Ramos (cell line): ENCODE data around the gene DNMT3A.

Experiments used
- in situ Hi-C: fragments of 300-500 bp; cut with MboI; formaldehyde crosslinking; loops from one replicate; pipeline ENCODE4 v1.14.3; 2022; ENCODE audit warnings: low sequenced_read_pairs; ENCODE audit not compliant: unreplicated experiment

DNMT3A gene

DNA sequence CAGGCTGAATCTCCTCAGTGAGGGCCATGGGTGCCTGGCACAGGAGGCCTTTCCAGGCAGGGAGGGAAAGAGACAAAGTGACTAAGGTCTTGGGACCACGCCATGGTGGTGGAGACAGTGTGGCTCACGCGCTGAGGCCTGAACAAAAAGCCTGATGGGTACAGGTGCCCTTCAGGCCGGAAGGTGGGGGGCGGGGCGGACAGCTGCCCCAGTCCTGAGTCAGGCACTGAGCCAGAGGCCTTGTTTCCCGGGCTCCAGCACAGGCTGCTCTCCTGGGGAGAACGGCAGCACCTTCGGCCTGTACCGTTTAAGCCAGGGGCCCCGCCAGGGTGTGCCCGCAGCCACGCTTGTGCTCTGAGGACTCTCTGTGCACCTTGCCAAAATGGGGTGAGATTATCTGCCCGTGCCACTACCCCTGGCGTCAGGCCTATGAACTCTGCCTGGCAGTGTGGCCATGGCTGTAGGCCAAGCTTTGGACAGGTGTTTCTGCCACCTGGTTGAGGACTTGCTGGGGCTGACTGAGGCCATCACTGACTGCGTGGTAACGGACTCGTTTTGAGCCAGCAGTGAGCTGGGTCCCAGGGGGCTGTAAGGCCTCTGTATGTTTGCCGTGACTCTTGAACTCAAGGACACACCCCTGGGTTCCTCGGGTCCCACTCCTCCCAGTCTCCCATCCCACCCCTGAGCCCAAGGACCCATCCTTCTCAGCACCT lies 31.7 kb upstream of the DNMT3A start:
- in situ Hi-C loops: loop anchor here (25.0 kb wide), 1 partner anchor 139 kb away; no protein-coding TSS in a partner anchor

DNA sequence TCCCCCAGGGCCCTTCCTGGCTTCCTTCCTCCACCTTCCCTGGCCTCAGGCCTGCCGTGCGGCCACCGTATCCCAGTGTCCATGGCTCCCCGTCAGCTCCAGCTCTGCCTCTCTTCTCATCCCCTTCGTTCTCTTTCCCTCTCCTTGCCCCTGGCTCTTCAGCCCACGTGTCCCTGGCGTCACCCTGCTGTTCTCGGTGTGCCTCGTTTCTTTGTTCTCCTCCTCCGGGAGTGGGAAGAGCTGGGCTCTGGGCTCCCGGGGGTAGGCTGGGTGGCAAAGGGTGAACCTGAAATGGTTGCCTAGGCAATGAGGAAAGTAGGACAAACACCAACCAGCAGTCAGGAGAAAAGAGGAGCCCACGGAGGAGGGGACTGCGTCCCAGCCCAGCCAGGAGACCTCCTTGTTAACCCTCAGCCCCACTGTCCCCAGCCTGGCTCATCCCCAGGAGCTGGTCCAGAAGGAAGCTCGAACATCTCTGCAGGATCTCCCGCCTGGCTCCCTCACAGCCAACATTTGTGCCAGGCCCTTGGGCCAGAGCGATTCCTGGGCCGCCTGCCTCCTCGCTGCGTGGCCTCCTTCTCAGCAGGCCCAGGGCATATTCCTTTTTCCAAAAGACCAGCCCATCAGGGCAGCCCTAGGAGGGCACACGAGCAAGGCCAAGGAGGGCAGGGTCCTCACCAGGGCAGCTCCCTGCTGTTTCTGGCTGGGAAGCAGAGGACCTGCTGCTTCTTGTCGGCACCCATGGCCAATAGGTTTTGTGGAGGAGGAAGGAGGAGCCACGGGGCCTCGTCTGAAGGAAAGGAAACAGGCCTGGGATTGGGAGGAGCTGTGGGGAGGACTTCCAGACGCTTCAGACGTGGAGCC lies 30.9 kb upstream of the DNMT3A start:
- in situ Hi-C loops: loop anchor here (25.0 kb wide), 1 partner anchor 140 kb away; no protein-coding TSS in a partner anchor

DNA sequence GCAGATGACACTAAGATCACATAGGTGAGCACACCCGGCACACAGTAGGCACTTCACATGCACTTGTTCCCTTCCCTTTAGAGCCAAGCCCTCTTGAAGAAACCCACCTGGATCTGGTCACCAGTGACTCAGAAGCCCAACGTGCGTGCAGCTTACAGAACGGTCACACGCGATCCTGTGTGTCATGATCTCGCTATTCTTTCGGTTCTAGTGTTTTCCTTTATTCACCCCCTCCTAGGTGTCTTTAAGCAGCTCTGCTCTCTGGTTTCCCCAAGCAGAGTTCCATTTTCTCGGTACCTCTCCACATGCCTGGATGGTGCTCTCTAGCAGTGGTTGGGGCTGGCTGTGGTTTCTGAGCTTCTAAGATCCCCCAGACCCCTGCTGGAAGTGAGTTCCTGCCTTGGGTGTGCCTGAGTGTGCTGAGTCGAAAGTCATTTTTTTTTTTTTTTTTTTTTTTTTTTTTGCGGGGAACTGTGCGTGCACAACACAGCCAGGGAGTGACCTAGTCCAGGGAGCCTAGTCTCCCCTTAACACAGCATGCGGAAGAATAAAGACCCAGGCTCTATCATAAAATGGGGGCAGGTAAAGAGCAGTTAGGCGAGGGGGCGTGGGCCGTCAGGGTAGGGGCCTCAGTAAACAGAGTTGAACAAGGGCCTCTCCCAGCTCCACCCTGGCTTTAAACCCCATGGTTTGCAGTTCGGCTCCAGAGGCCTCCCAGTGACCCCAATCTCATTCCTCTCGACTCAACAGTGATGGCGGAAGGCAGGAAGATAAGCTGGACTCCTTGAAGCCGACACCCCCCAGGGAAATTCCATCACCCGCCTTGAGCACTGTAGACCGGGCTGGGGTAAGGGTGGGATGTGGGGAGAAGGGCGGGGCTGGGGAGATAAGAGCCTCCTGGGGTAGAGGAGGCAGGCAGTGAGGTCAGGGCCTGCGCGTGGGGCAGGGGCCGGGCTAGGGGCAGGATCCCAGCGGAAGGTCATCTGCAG lies 29.8 kb upstream of the DNMT3A start:
- in situ Hi-C loops: loop anchor here (25.0 kb wide), 1 partner anchor 141 kb away; no protein-coding TSS in a partner anchor

DNA sequence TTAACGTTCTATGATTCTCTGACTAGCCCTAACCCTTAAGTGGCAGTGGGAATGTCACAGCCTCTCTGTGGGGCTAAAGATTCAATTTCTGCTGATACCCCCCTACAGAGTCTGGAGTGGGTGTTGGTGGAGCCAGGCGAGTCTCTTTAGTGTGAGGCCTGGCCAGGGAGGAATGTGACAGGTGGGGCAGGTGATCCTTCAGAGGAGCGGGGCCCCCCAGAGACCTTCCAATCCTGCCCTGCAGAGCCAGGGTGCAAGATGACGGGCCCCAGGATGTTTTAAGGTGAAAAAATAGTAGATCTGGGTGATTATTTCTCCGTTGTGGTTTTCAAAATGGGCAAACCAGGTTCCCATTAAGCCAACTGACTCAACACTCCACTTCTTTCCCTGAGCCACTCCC lies 28.2 kb upstream of the DNMT3A start:
- in situ Hi-C loops: loop anchor here (25.0 kb wide), 1 partner anchor 142 kb away; no protein-coding TSS in a partner anchor

DNA sequence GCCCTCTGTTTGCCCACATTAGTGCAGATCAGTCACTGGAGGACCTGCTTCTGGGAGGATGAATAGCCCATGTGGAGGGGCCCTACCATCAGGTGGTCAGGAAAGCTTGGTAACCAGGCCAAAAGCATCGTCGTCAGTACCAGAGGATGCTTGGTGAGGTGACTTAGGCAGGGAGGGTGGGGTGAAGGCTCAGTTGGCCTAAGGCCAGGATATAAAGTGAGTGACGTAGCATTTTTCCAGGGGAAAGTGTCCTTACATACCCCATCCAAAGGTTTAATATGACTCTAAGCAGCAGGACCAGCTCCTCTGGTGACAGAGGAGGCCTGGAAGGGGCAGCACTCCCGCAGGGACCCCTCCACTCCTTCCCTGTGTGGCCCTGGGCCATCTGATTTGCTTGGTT lies 27.7 kb upstream of the DNMT3A start:
- in situ Hi-C loops: loop anchor here (25.0 kb wide), 1 partner anchor 143 kb away; no protein-coding TSS in a partner anchor

DNA sequence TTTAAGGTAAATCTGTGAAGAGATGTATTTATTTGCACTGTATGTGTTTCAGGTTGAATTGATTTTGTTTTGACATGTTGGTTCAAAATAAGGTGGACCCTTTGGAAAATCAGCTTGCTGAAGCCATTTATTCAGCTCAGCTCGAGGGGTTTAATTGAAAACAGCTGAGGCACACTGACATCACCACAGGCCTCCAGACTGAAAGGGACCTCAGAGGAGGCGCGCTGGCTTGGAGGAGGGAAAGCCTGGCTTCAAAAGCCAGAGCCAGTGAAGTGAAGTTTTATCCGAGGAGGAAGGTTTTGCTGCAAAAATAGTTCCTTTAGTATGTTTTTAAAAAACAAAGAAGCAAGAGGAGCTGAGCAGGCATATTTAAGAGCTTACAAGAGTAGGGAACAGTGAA lies 26.9 kb upstream of the DNMT3A start:
- in situ Hi-C loops: loop anchor here (25.0 kb wide), 1 partner anchor 144 kb away; no protein-coding TSS in a partner anchor

DNA sequence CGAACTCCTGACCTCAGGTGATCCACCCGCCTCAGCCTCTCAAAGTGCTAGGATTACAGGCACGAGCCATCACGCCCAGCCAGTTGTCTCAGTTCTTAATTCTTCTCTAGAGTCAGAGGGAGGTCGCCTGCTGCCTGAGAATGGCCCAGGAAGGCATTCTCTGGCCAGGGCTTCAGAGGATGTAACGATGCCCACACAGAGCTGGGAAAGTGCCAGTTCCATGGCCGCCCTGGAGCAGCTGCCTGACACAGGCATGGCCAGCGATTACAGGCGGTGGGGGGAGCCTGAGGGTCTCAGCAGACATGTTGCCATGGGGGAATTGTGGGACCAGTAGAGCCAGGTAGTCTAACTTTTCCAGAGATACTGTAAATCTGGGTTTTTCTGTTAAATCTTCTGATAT lies 25.6 kb upstream of the DNMT3A start:
- in situ Hi-C loops: loop anchor here (25.0 kb wide), 1 partner anchor 145 kb away; no protein-coding TSS in a partner anchor

DNA sequence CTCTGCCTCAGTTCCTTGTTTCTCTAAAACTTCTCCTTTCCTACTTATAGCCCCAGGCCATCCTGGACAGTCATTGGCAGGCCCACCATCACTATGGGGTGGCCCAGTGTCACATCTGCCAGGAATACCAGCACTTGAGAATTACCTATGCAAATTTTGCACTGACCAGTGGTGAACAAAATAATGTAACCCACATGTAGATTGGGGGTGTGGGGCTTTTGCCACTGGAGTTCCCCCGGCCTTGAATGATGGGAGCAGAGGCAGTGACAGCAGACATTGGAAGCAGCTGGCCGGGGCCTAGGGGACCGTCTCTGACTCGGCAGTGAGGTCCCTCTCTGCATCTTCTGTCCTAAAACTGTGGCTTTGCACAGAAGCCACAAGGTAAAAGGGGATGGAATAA lies 24.9 kb upstream of the DNMT3A start:
- in situ Hi-C loops: loop anchor here (25.0 kb wide), 1 partner anchor 146 kb away; no protein-coding TSS in a partner anchor

DNA sequence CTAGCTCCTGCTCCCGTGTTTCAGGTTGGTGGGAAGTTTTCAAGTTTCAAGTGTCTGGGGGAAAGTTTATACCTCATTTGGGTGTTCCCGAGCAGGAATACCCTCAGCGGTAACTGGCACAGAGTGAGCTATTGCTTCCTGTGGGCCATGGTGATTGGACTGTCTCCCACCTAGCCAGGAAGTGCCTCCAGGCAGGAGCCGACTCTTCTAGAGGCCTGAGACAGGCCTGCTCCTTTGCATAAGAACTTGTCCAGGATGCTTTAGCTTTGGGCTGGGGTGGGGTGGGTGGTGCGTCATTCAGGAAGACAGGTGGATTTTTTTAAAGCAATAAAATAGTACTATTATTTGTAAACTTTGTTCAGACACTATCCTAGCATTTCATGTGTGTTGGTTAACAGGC lies 23.5 kb upstream of the DNMT3A start:
- in situ Hi-C loops: loop anchor here (25.0 kb wide), 1 partner anchor 147 kb away; no protein-coding TSS in a partner anchor

DNA sequence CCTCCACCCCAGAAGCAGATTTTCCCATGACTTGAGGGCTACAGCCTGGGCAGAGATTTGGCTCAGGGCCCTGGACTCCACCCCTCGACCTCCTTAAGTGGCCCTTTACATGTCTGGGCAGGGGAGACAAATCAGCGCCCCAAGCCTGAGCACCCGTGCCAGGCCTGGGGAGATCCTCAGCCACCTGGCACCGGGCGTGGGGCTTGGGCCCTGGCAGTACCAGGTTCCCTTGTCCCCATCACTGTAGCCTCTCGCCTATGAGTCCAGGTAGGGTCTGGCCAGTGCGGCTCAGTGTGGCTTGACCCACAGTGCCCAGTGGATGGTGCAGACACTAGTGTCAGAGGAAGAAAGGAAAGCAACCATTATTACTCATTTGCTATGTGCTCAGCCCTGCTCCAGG lies 22.0 kb upstream of the DNMT3A start:
- in situ Hi-C loops: loop anchor here (25.0 kb wide), 1 partner anchor 149 kb away; no protein-coding TSS in a partner anchor

DNA sequence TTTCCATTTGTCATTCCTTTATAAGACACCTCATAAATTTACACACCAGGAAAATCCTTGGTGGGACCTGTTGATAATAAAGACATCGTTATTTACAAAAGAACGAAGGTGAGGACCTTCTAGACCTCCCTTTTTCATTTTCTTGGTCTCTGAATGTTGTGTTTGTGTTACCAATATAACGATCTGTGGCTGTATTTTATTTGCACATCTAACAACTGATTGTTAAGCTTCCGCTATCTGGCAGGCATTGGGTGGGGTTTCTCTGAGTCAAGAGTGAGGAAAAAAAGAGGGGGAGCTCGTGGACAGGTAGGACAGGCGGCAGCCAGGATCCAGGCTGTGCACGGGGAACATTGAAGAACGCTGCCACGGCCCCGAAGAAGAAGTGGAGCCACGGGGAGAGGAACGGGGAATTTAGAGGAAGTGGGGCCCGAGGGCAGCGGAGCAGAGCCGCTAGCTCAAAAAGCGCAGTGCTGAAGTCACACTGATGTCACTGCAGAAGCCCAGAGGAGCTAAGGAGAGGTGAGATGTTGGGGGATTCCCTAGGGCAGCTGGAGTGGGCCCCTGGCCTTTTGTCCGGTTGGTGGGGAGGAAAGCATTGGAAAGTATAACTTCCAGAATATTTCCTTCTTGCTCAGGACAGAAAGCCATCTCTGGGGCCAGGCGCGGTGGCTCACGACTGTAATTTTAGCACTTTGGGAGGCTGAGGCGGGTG lies 20.9 kb upstream of the DNMT3A start:
- in situ Hi-C loops: loop anchor here (25.0 kb wide), 1 partner anchor 150 kb away; no protein-coding TSS in a partner anchor

DNA sequence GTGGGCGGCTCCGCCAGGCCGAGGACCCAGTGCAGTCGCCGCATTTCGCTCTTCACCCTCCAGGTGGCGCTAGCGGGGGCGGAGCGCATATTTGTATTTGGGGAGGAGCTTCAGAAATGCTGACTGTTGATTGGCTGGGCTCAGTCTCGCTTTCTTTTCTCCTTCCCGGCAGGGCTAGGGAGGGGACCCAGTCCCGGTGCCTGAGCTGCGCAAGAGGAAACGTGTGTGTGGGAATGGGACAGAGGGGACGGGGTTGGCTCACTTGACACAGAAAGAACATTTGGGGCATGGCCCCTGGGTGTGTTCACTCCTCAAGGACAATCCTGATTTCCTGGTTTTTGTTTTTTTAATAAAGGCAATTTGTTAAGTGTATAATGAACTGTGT lies 20.3 kb upstream of the DNMT3A start:
- in situ Hi-C loops: loop anchor here (25.0 kb wide), 1 partner anchor 150 kb away; no protein-coding TSS in a partner anchor

DNA sequence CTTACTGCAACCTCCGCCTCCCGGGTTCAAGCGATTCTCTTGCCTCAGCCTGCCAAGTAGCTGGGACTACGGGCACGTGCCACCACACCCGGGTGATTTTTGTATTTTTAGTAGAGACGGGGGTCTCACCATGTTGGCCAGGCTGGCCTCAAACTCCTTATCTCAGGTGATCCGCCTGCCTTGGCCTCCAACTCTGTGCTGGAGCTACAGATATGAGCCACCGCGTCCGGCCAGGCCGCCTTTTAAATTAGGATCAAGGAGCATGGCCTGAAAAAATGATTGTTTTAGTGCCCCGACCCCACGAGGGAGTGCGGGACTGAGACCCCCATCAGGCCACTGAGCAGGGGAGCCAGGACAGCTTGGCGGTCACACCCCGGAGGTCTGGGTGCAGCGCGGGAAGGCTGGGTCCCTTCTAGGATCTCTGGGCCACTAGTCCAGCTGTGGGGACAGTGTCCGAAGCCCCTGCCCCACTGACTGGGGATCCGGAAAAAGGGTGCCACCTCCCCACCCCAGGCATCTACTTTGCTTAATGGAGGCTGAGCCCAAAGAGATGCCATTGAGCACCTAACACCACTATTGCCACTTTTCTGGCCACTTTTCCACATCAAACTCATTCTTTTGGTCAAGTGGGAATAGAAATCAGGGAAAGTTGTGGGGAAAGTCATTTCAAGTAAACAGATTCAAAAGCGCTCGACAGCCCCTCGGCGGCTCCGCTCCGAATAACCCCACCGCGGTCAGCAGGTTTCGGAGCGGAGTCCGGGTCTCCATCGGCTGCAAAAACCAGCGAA lies 19.7 kb upstream of the DNMT3A start:
- in situ Hi-C loops: loop anchor here (25.0 kb wide), 1 partner anchor 151 kb away; no protein-coding TSS in a partner anchor

DNA sequence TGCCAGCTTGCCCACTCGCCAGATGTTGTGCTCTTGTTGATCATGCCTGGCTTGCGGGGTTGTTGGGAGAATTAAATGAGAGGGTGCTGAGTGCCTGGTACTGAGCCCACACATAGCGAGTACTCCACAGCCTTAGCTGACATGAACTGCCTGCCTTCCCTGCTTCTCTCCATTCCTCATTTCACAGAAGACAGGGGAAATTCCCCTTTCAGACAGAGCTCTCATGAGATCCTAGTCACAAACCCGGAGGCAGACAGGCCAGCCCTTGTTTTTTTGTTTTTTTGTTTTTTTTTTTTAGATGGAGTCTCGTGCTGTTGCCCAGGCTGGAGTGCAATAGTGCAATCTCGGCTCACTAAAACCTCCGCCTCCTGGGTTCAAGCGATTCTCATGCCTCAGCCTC lies 17.1 kb upstream of the DNMT3A start:
- in situ Hi-C loops: loop anchor here (25.0 kb wide), 1 partner anchor 153 kb away; no protein-coding TSS in a partner anchor

DNA sequence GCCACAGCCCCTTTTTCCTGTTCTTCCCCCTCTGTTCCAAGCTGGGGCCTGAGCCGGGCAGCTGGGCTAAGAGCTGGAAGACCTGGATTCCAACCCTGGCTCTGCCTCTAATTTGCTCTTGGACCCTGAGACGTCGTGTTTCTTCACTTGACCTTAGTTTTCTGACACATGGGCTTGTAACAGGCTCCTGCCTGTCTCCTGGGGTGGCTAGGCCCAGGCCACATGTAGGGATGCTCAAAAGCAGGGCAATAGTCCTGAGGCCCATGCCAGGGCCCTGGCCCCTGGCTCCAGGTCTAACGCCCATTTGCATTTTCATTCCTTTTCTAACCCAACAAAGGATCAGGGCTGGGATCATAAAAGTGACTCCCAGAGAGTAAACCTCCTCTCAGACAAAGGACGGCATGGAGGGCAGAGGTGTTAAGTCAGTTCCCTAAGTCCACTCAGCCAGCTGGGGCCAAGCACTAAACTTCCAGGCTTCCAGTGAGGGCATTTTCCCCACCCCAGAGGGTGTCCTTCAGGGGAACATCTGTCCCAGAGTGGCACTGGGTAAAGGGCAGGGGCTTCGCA lies 16.6 kb upstream of the DNMT3A start:
- in situ Hi-C loops: loop anchor here (25.0 kb wide), 1 partner anchor 154 kb away; no protein-coding TSS in a partner anchor

DNA sequence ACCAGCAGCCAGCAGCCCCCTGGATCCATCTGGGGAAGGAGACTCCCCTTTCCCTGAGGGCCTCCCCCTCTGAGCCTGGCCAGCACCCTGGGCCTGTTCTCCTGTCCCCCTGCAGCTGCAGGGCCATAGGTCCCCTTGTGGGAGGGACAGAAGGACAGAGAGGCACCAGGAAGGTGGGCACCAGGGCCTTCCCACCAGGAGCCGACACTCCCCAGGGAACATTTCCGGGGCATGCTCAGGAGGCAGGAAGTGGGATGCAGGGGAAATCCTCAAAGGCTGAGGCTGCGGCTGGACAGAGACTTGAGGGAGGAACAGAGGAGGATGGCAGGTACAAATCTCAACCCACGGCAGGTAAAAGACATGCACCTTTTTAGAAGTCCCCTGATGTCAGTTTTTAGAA lies 14.4 kb upstream of the DNMT3A start:
- in situ Hi-C loops: loop anchor here (25.0 kb wide), 1 partner anchor 156 kb away; no protein-coding TSS in a partner anchor

DNA sequence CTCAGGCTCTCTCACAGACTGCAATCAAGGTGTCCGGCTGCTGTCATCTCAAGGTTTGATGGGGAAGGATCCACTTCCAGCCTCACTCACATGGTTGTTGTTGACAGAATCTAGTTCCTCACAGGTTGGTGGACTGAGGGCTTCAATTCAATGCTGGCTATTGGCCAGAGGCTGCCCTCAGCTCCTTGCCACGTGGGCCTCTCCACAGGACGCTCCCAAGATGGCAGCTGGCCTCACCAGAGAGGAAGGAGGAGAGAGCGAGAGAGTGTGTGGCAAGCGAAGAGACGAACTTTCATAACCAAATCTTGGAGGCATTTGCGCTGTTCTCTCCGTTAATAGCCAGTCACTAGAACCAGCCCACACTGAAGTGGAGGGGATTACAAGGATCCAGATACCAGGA lies 13.5 kb upstream of the DNMT3A start:
- in situ Hi-C loops: loop anchor here (25.0 kb wide), 1 partner anchor 157 kb away; no protein-coding TSS in a partner anchor
